Stimulated activated CD4-positive, alpha-beta T cell treated with anti-CD3 and anti-CD28 coated beads, Interleukin-1b, Interleukin-23, amount 100 ng/mL, for 1 hour (primary cell): ENCODE results near the gene ZNF764.

Experiments used
- DNase-seq, 2 donors: peaks; one replicate each; pipeline ENCODE4 v3.0.0-alpha.2; 2020; ENCODE audit warnings: low read depth in 2 of 2

ZNF764 gene

DNA sequence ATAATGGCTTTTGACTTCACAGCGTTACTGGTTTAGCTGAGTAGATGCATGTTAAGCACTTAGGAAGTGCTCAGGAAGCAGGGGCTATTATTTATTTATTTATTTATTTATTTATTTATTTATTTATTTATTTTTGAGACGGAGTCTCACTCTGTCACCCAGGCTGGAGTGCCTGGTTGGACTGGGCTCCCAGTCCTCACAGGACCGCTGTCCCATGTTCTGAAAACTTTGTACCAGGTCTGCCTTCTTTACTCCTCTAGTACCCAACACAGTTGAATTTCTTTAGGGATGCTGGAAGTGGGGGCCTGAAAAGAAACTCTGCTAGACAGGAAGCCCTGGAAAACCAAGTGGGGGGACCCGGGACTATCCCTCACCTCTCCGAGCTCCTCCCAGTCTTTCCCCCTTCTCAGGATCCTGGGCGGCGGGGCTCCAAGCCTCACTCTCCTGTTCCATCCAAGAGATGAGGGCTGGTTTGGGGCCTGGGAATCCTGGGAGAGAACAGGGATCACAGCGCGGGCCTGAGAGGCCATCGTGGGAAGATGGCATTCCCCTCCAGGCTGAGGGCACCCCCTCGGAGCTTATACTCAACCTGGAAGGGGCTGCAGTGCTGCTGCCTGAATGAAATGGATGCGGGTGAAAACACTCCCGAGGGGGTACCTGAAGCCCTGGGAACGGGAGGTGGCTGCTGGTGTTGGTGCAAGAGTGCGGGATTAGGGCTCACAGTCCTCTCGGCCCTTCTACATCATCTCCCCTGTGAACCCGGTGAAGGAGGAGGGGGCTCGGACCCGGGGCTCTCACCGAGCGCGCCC, 12.7 kb upstream of the ZNF764 start:
- no peak for DNase-seq

DNA sequence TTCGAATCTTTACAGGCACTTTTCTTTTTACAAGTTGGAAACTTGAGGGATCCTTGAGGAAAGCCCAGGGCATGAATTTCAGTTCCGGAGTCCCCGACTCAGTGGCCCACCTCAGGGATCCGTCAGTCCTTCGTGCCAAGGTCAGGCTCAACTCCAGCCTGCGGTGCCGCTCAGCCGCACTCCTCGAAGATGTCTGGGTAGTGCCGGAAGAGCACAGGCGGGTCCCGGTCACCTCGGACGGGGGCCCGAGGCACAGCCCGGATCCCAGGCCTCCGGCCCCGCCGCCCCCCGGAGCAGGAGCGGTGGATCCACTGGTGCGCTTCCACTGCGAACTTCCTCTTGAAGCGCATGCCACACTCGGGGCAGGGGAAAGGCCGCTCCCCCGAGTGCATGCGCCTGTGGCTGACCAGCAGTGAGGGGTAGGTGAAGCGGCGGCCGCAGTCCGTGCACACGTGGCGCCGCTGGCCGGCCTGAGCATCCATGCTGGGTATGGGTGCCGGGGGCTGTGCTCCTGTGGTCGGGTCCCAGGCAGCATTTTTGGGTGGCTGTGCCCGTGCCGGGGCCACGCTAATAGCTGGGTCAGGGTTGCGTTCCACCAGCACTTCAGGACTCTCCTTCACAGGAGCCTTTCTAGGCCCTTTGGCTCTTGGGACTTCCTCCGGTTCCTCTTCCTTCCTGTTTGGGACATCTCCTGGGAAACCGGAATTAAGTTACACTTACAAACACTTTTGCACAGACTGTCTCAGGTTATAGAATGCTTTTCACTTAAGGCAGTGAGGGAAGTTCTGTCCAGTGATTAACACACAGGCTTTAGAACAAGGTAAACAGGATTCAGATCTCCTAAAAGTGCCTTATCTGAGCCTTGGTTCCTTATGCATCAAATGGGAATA, 11.8 kb upstream of the ZNF764 start:
- DNase-seq: no peak

DNA sequence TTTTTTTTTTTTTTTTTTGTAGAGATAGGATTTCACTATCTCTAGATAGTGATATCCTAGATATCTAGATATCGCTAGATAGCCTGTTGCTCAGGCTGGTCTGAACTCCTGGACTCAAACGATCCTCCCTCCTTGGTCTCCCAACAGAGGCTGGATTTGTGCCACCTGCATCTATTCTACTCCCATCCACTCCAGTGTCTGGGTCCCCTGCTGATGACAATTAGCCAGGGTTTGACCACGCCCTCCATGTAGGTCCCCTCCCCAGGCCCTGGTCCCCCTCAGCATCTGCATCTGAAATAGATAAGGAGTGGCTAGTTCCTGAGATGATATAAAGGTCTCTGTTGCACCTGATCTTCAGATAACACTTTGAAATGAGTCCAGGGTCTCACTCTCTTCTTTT, 11.1 kb upstream of the ZNF764 start:
- no peak for DNase-seq

DNA sequence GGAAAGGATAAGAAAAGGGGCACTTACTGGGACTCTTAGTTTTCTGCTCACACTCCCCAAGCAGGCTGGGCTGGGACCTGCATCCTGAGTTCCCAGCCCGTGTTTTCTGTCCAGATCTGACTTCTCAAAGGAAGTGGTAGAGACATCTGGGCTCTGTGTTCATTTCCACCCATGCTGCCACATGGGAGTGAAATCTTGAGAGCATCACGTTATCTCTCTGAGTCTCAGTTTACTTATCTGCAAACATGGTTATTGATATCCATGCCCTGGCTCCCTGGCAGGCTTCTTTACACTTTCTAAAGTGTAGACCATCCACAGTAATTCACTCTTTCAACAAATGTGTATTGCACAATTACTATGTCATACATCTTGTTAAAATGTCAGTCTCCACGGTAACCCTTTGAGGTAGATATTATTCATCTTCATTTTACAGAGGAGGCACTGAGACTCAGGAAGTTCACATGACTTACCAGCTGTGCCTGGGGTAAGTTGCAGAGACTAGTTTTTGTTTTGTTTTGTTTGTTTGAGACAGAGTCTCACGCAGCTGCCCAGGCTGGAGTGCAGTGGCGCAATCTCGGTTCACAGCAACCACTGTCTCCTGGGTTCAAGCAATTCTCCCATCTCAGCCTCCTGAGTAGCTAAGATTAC, 9.9 kb upstream of the ZNF764 start:
- no peak for DNase-seq

DNA sequence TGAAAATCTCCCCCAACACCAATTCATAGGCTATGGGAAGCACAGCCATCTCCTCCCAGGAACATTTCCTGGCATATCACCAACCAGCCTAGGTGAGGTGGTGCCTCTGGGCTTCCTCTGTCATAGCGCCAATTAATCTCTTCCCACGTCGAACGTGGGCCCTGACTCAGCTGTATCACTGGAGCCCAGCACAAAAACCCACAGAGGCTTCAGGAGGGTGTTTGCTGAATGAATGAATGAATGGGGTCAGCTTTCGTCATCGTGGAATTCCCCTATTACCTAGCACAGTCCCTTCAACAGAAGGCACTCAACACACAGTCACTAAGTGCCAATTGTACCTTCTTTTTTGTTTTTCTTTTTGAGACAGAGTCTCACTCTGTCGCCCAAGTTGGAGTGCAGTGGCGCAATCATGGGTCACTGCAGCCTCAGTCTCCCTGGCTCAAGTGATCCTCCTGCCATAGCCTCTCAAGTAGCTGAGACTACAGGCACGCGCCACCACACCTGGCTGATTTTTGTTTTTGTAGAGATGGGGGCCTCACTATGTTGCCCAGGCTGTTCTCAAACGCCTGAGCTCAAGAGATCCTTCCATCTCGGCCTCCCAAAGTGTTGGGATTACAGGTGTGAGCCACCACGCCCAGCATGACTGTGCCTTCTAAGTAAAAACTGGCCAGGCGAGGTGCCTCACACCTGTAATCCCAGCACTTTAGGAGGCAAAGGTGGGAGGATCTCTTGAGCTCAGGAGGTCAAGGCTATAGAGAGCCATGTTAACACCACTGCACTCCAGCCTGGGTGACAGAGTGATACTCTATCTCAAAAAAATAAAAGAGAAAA, 9.2 kb upstream of the ZNF764 start:
- peak in 1 of 2 donors; percentile 22 for DNase-seq

DNA sequence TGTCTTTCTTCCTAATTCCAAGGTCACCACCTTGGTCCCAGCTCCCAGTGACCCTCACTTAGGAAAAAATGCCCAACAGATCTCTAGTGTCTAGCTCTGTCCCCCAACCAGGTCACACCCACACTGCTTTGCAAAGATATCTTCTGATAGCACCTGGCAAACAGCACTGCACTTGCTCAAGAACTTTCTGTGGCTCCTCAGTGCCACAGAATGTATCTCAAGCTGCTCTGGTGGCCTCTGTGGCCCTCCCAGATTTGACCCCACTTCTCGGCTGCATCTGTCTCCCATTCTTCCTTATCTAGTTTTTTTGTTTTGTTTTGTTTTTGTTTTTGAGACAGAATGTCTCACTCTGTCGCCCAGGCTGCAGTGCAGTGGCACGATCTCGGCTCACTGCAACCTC, 8.4 kb upstream of the ZNF764 start:
- no peak for DNase-seq

DNA sequence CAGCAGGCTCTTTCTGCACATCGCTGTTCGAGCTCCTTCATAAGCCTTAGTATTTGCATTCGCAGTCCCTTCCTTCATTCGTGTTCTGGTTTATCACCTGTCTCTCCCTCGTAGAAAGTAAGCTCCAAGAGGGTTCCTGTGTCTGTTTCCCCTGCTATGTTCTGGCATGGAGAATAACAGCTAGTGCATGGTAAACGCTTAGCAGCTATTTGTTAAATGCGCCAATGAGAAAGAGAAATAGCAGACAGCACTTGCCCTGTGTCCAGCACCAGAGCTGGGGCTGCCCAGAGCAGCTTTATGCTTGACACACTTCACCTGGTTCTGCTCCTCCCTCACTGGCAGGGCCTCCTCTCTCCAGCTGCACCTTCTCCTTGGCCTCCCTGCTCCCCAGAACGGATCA, 7.8 kb upstream of the ZNF764 start:
- no peak for DNase-seq

DNA sequence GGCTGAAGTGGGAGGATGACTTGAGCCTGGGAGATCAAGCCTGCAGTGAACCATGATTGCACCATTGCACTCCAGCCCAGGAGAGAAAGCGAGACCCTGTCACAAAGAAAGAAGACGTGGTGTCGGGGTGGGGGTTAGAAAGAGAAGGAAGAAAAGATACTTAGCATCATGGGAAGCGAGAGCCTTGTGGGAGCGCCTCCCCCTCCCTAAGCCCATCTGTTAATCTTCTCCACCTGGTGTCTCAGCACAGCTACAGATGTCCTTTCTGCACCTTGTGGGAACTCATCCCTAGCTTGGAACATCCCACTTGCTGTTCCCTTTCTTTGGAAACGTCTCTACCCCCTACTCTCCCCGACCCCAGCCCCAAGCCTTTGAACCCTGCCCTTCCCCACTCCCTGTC, 7.4 kb upstream of the ZNF764 start:
- DNase-seq: no peak

DNA sequence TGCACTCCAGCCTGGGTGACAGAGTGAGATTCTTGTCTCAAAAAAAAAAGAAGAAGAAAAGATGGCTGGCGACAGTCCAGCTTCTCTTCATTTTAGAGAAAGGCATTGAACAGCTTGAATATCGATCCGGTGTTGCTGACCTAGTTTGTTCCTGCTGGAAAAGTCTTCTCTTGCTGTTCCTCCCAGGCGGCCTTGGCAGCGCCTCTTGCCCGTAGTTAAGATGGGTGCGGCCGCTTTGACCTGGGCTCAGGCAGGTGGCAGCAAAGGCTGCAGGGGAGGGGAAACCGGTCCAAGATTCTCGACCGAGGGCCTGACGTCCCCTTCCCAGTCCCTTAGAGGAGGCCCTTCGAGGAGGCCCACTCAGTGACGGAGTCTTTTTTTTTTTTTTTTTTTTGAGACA, 3.8 kb upstream of the ZNF764 start:
- DNase-seq: no peak

DNA sequence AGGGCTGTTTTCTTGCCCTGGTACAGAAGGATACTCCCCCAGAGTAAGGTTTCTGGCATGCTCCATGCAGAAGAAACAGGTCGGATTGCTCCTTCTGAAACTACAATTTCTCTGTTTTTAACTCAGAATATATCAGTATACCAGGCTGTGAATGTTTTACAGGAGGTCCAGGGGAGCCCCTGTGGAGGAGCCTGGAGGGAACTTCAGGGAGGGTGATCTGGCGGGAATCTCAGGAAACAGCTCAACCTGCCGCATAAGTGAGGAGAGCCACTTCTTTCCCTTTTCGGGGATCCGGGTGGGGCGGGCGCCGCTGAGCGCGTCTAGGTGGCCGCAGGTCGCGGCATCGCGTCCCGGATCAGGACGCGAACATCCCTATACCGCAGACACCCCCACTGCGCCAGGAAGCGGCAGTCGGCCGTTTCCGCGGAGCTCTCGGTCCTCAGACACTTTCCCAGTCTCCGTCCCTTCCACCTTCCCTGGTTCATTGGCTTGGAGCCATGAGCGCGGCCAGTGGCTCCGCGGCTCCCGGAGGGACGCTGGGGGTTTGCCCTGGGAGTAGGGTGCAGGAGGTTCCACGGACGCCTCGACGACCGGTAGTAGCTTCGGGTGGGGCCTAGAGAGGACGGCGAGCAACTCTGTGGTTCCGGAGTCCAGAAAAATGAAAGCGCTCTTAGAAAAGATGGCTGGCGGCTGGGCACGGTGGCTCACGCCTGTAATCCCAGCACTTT, 3.1 kb upstream of the ZNF764 start:
- no peak for DNase-seq

DNA sequence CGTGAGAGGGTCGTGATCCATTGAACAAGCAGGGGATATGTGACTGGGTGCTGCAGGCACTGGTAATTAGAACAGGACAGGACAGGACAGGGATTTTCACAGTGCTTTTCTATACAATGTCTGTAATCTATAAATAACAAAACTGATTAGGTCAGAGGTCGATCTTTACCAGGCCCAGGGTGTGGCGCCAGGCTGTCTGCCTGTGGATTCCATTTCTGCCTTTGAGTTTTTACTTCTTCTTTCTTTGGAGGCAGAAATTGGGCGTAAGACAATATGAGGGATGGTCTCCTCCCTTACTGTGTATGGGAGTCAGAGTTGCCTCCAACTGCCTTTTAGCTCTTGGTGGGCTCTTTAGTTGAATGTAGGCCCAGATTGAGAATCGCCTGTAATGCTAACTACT, 1.5 kb upstream of the ZNF764 start:
- DNase-seq: no peak

DNA sequence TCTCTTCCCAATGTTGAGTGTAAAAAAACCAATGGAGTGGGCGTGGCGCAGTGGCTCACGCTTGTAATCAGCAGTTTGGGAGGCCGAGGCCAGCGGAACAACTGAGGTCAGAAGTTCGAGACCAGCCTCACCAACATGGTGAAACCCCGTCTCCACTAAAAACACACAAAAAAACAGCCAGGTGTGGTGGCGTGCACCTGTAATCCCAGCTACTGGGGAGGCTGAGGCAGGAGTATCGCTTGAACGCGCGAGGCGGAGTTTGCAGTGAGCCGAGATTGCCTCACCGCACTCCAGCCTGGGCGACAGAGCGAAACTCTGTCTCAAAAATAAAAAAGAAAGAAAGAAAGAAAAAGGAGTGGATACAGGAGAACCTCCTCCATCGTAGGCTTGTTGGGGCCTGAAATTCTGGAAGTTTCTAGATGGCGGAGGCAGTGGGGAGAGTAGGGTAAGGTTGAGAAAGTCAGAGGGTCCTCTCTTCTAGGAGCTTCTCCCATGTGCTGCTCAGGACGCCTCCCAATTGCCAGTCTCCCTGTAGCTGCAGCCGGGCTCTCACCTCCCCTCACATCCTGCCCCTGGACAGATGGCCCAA, 709 bp upstream of the ZNF764 start:
- no peak for DNase-seq

DNA sequence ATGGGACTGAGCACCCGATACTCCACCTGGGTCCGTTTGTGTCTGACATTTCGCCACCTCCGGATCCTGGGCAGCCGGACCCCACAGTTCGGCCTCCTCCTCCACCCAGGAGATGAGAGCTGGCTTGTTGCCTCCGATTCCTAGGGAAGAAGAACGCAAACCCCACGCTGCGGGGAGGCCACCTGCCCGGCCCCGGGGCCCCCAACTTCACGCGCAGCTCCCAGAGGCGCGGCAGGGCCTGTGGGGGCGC, 542 bp downstream of the ZNF764 start:
- DNase-seq: no peak

DNA sequence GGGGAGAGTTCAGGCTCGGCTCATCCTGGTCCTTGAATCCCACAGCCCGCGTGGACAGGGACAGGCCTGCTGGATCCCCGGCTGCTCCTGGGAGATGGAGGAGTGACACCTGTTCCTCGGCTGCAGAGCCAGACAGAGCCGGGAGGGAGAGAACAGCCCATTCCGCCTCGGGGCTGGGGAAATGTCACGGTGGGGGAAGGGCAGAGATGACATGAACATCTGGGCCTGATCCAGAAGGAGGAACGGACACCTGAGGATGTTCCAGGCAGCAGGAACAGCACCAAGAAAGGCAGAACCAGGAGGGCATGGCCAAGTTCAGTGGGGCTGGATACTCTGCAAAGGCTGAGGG, 2.1 kb downstream of the ZNF764 start:
- DNase-seq: no peak

DNA sequence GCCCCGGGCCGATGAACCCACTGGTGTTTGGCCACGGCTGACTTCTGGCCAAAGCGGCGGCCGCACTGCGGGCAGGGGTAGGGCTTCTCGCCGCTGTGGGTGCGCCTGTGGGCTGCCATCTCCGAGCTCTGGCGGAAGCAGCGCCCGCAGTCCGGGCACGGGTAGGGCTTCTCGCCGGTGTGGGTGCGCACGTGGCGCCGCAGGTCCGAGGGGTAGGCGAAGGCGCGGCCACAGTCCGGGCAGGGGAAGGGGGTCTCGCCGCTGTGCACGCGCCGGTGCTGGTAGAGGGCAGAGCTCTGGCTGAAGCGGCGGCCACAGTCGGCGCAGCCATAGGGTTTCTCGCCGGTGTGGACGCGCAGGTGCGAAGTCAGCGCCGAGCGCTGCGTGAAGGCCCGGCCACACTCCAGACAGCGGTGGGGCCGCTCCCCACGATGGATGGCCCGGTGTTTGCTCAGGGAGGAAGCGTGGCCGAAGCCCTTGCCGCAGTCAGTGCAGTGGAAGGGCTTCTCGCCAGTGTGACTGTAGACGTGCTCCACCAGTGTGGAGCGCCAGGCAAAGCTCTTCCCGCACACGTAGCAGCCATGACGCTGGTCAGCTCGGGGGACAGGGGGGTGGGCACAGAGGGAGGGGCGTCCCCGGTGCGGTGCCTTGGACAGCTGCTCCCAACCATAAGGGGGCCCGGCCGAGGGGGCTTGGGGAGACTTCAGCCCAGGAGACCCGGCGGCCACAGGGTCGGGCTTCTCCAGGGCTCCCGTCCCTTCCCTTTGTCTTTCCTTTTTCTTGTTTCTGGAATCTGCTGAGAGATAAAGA, 2.7 kb downstream of the ZNF764 start:
- DNase-seq: no peak

DNA sequence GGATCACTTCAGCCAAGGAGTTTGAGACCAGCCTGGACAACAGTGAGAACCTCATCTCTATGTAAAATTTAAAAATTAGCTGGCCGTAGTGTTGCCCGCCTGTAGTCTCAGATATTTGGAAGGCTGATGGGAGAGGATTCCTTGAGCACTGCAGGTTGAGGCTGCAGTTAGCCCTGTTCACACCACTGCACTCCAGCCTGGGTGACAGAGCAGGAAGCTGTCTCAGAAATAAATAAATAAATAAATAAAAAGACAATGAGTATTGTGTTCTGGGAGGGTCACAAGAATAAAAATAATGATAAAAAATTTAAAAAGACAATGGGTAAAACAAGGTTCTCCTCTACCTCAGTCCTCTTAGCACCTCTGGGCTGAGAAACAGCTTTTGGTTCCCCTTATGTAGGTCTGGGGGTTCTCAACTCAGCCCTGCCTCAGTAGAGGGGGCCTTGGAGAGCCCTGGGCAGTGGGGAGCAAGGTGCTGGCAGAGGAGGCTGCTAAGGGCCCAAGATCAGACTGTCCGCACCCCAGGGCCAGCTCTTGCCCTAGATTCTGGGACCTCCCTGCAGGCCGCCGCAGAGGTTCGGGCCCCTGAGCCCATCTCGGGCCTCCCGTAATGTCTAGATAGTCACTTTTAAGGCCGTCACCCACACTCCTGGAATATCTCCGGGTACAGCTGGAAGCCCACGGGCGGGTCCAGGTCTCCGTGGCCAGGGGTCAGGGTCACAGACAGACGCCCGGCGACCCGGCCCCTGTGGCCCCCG, 3.4 kb downstream of the ZNF764 start:
- DNase-seq: no peak

DNA sequence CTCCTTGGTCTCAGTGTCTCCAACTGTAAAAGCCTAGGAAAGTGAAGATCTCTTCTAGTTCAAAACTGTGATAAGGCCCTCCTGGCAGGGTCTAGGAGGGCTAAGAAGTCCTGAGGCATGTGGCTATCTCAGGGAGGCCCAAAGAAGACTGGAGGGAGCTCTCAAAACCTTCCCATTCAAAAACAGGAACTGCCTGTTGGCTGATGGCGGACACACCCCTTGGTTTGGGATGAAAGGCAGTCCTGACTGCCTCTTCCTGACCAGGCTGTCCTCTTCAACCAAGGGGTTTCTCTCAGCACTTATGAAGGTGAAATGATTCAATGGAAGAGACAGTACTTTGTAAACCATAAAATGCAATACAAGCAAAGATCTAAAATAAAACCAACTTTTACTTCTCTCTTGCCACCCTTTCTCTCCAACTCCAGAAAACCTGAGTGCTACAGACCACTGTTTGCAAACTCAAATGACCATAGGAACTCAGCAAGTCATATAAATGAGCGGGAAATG, 4.7 kb downstream of the ZNF764 start:
- no peak for DNase-seq

DNA sequence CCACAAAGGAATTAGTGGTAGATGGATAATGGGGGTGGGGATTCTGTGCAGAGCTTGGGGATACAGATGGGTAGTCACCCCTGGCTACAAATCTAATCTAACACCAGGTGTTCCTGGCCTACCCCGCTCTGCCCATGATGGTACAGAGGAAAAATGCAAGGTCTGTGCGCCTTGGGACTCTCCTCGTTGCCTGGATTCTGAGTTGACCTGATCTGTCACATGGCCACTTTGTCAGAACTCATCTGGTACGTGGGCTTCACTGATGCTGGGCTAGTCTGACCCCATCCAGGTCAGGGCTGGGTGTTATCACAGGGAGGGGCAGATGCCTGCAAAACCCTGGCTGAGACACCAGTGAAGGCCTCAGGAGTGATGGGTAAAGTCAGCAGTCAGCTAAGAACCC, 5.2 kb downstream of the ZNF764 start:
- no peak for DNase-seq

DNA sequence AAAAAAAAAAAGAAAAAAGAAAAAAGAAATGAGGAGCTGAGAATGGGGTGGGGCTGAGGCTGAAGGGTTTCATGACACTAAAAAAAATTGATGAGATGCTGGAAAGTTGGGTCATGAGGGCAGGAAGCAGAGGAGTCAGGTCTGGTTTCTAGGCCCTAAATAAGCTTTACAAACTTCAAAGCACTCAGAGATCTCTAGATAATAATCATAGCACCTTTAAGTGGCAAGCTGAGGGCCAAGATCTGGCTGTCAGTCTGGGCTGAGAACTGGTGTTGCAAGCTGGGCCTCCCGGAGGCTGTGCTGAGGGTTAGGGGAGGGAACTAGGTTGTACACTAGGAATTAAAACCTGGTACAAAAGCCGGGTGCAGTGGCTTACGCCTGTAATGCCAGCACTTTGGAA, 6.4 kb downstream of the ZNF764 start:
- DNase-seq: peak in 1 of 2 donors; percentile 57
